DOHH2 (cell line): ENCODE results near the gene GJC1.
"Not testable (repeated sequence)": the region's sequence is repeated elsewhere in the genome, so short reads cannot be mapped to it uniquely, and the experiment has no call there.

ENCODE experiments used
- CTCF ChIP-seq: fragments of 200-600 bp; sonication (generic); IDR thresholded peaks from one replicate; pipeline ENCODE4 v1.5.1; 2014; ENCODE audit warnings: antibody characterized with exemption, mild to moderate bottlenecking, low read depth, low read length; ENCODE audit not compliant: poor library complexity, severe bottlenecking
- EZH2phosphoT487 ChIP-seq: fragments of 200-600 bp; sonication (generic); IDR thresholded peaks from 2 replicates; pipeline ENCODE4 v1.6.1; 2017; ENCODE audit warnings: borderline replicate concordance, mild to moderate bottlenecking, antibody characterized with exemption, low read length, moderate library complexity, mixed read lengths

- TF ChIP-seq CTCF, EZH2phosphoT487: not testable (repeated sequence)
Observed at GRCh38 chr17:44825236-44825635, 4.9 kb downstream of the GJC1 start.
